Colonic mucosa (tissue), 4 donors: ENCODE results near the gene CNOT6. TPM values are rescaled to one million over a fixed set of nuclear protein-coding genes. Genes with fewer than 3 reads are reported as not detected.
A peak's percentile ranks its signal among the peaks of the same experiment; 100 is the strongest.

Experiments
- DNase-seq: peaks from one replicate; pipeline ENCODE4 v3.0.0-alpha.2; 2020
- H3K27ac ChIP-seq: fragments of 200-600 bp; one replicate; pipeline ENCODE4 v1.8.0; 2021
- H3K27me3 ChIP-seq: fragments of 200-600 bp; one replicate; pipeline ENCODE4 v1.8.0; 2021
- H3K36me3 ChIP-seq: fragments of 200-600 bp; one replicate; pipeline ENCODE4 v1.8.0; 2021
- H3K4me1 ChIP-seq: fragments of 200-600 bp; one replicate; pipeline ENCODE4 v1.8.0; 2021; ENCODE audit warnings: mild to moderate bottlenecking
- H3K4me3 ChIP-seq: fragments of 200-600 bp; one replicate; pipeline ENCODE4 v1.8.0; 2021
- H3K9ac ChIP-seq, 2 donors: one replicate each; pipeline ENCODE4 v1.7.0; 2013; ENCODE audit warnings: control low read depth in 2 of 2, low read depth in 2 of 2, low read length in 2 of 2
- H3K9me3 ChIP-seq: fragments of 200-600 bp; one replicate; pipeline ENCODE4 v1.8.0; 2021
- CTCF ChIP-seq: fragments of 200-600 bp; IDR thresholded peaks from one replicate; pipeline ENCODE4 v1.8.0; 2022; ENCODE audit warnings: antibody characterized with exemption, mild to moderate bottlenecking
- intact Hi-C: fragments of 100-400 bp; cut with DNase I; formaldehyde crosslinking; loops from one replicate; pipeline ENCODE4 v1.14.1; 2022
- total RNA-seq, 2 donors: library from RNA; stranded (reverse); fragmentation: NEBNext Ultra II Directional in 1 of 2; extraction: Animal tissue kit (Norgen Biotek cat#: 25700) in 1 of 2; gene quantifications; one replicate each; pipeline ENCODE4 v1.2.1, GENCODE V29; 2021
- donor health status: healthy.
- donor health status: DM: no; HTN: no; CAD: no.
- donor health status: DM: no; HTN: no; CAD: no.

The CNOT6 gene
- total RNA-seq, 2 donors from 2014 or later = 35.5 to 38.2 TPM

GRCh38 chr5:180487556-180487955 is 6.6 kb upstream of the CNOT6 start:
- Histone ChIP-seq H3K36me3 (no peaks in the 10 kb centered on the region), H3K27me3 (no peaks in the 10 kb centered on the region), H3K27ac (no peak overlapping the region), H3K4me1 (no peaks in the 10 kb centered on the region), H3K4me3 (no peak overlapping the region), H3K9me3 (no peaks in the 10 kb centered on the region), H3K9ac (no peak overlapping the region)
- intact Hi-C loops = no loop called here
- no peak for DNase-seq
- TF ChIP-seq CTCF = no peak

GRCh38 chr5:180491496-180491895 is 2.7 kb upstream of the CNOT6 start:
- H3K4me3 ChIP-seq = no peak overlapping the region
- no peak overlapping the region for H3K9ac ChIP-seq
- no peaks in the 10 kb centered on the region for H3K36me3 ChIP-seq
- no peaks in the 10 kb centered on the region for H3K9me3 ChIP-seq
- no peak for DNase-seq
- H3K4me1 ChIP-seq = peaks cover 9% of the 10 kb centered on the region
- H3K27me3 ChIP-seq = no peaks in the 10 kb centered on the region
- intact Hi-C loops = no loop called here
- no peak overlapping the region for H3K27ac ChIP-seq
- TF ChIP-seq CTCF = no peak

- intact Hi-C loops = no loop called here
- DNase-seq = no peak
- no peak for TF ChIP-seq CTCF
- H3K27me3 ChIP-seq = no peaks in the 10 kb centered on the region
- no peak overlapping the region for H3K9ac ChIP-seq
- H3K9me3 ChIP-seq = no peaks in the 10 kb centered on the region
- H3K36me3 ChIP-seq = no peaks in the 10 kb centered on the region
- peaks cover 9% of the 10 kb centered on the region for H3K4me1 ChIP-seq
- no peak overlapping the region for H3K4me3 ChIP-seq
- H3K27ac ChIP-seq = no peak overlapping the region
Measured at GRCh38 chr5:180492226-180492903, 1.8 kb upstream of the CNOT6 start.

GRCh38 chr5:180494510-180495181 is 467 bp downstream of the CNOT6 start:
- no peak for TF ChIP-seq CTCF
- peak; percentile 46 for DNase-seq
- H3K27me3 ChIP-seq = no peaks in the 10 kb centered on the region
- no peaks in the 10 kb centered on the region for H3K9me3 ChIP-seq
- peaks cover 12% of the 10 kb centered on the region for H3K4me1 ChIP-seq
- no peaks in the 10 kb centered on the region for H3K36me3 ChIP-seq
- intact Hi-C loops = no loop called here
- peak overlapping the region; percentile 99 for H3K4me3 ChIP-seq
- peak overlapping the region; percentile 96 for H3K27ac ChIP-seq
- H3K9ac ChIP-seq = peak overlapping the region; percentile 77 to 85

- Histone ChIP-seq H3K36me3 (no peaks in the 10 kb centered on the region), H3K27ac (peak overlapping the region; percentile 96), H3K4me1 (peaks cover 16% of the 10 kb centered on the region), H3K9me3 (no peaks in the 10 kb centered on the region), H3K9ac (peak overlapping the region; percentile 77 to 85), H3K27me3 (no peaks in the 10 kb centered on the region), H3K4me3 (peak overlapping the region; percentile 99)
- TF ChIP-seq CTCF = no peak
- DNase-seq = no peak
- intact Hi-C loops = no loop called here
Measured at GRCh38 chr5:180495292-180495691, 1.1 kb downstream of the CNOT6 start.
